Effector memory CD4-positive, alpha-beta T cell (primary cell): ENCODE results near the gene RPS6KB2.
A peak's percentile ranks its signal among the peaks of the same experiment; 100 is the strongest.

ENCODE experiments used
- DNase-seq, 3 donors: peaks; one replicate each; pipeline ENCODE4 v3.0.0-alpha.2; 2020
- H3K27ac ChIP-seq: 2 replicates; pipeline ENCODE4 v1.7.0; 2013; ENCODE audit warnings: mild to moderate bottlenecking, low read length, moderate library complexity; ENCODE audit not compliant: insufficient read depth, poor library complexity, severe bottlenecking
- H3K27me3 ChIP-seq: replicated peaks from 2 replicates; pipeline ENCODE4 v1.7.0; 2013; ENCODE audit warnings: mild to moderate bottlenecking, low read length; ENCODE audit not compliant: insufficient read depth, control insufficient read depth, poor library complexity, severe bottlenecking
- H3K36me3 ChIP-seq: 2 replicates; pipeline ENCODE4 v1.7.0; 2013; ENCODE audit warnings: mild to moderate bottlenecking, low read length, moderate library complexity; ENCODE audit not compliant: control insufficient read depth, insufficient read depth
- H3K4me1 ChIP-seq: 2 replicates; pipeline ENCODE4 v1.7.0; 2013; ENCODE audit warnings: low read length, mild to moderate bottlenecking; ENCODE audit not compliant: control insufficient read depth, insufficient read depth, poor library complexity, severe bottlenecking
- H3K4me3 ChIP-seq: 2 replicates; pipeline ENCODE4 v1.7.0; 2013; ENCODE audit warnings: low read length, low read depth, mild to moderate bottlenecking; ENCODE audit not compliant: insufficient read depth, poor library complexity, severe bottlenecking
- H3K9me3 ChIP-seq: 2 replicates; pipeline ENCODE4 v1.7.0; 2013; ENCODE audit warnings: mild to moderate bottlenecking, low read length, moderate library complexity; ENCODE audit not compliant: control insufficient read depth

Gene RPS6KB2

DNA sequence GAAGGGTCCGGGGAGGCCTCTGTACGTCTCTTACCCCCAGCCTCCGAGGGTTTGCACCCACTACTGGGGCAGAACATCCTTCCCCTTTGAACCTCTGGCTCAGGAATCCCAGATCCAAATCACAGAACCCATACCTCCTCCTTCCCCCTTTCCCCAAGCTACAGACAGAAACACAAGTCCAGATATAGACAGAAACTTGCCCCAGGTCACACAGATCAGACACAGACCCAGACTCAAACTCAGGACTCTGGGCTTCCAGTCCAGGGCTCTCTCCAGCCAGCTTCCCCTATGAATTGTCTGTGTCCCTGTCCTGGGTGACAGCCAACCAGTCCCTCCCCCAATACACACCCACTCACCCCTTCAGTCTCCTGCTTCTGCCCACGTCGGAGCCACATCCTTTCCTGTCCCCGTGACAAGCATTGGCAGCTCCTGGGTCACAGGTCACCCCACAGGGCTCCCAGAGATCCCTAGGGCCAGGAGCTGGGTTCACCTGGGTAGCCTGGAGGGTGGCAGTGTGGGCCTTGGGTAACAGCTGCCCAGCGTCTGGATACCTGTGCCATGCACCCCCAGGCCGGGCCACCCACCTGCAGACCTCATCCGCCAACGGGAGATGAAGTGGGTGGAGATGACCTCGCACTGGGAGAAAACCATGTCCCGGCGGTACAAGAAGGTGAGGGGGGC lies 23.6 kb upstream of the RPS6KB2 start:
- H3K36me3 ChIP-seq: peaks cover 18% of the 10 kb centered on the region
- no peaks in the 10 kb centered on the region for H3K27me3 ChIP-seq
- H3K27ac ChIP-seq: peak overlapping the region; percentile 85
- DNase-seq: no peak
- peaks cover 85% of the 10 kb centered on the region for H3K4me1 ChIP-seq
- no peaks in the 10 kb centered on the region for H3K9me3 ChIP-seq
- H3K4me3 ChIP-seq: peak overlapping the region; percentile 82

DNA sequence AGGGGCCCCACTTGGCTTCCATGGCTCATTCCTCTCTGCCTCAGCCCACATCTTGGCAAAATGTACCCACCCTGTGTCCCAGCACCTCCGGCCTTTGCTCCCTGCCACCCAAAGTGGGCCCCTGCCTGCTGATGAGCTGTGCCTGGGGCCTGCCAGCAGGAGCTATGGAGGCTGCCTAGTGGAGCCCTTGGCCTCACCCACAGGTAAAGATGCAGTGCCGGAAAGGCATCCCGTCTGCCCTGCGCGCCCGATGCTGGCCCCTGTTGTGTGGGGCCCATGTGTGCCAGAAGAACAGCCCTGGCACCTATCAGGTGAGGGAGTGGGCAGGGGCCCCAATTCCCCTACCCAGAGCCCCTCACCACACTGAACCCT lies 23.1 kb upstream of the RPS6KB2 start:
- Histone ChIP-seq H3K27ac (peak overlapping the region; percentile 85), H3K4me1 (peaks cover 86% of the 10 kb centered on the region), H3K27me3 (no peaks in the 10 kb centered on the region), H3K4me3 (peak overlapping the region; percentile 82), H3K36me3 (peaks cover 18% of the 10 kb centered on the region), H3K9me3 (no peaks in the 10 kb centered on the region)
- DNase-seq: no peak

DNA sequence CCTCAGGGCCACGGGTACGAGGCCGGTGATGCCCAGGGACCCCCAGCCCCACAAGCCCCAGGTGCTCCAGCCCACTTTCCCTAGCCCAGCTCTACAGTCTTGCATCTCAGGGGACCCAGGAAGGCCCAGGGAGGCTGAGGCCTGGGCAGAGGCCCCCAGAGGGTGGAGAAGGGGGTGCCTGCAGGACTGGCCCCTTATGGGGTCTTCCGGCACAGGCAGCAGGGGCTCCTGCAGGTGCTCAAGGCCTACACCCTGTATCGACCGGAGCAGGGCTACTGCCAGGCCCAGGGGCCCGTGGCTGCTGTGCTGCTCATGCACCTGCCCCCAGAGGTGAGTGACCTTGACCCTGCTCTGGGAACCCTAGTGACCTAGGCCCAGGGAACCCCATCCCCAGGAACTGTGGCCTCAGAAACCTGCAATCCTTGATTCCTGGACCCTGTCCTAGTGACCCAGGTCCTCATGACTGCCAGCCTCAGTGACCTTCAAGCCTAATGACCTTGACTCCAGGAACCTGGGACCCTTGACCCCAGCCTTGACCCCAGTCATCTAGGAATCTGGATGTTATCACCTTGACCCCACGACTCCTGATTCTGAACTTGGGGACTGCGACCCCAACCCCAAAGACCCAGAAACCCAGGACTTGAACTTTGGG lies 22.5 kb upstream of the RPS6KB2 start:
- Histone ChIP-seq H3K36me3 (peaks cover 18% of the 10 kb centered on the region), H3K9me3 (no peaks in the 10 kb centered on the region), H3K27ac (peak overlapping the region; percentile 85), H3K4me1 (peaks cover 86% of the 10 kb centered on the region), H3K4me3 (peak overlapping the region; percentile 82), H3K27me3 (no peaks in the 10 kb centered on the region)
- DNase-seq: no peak

DNA sequence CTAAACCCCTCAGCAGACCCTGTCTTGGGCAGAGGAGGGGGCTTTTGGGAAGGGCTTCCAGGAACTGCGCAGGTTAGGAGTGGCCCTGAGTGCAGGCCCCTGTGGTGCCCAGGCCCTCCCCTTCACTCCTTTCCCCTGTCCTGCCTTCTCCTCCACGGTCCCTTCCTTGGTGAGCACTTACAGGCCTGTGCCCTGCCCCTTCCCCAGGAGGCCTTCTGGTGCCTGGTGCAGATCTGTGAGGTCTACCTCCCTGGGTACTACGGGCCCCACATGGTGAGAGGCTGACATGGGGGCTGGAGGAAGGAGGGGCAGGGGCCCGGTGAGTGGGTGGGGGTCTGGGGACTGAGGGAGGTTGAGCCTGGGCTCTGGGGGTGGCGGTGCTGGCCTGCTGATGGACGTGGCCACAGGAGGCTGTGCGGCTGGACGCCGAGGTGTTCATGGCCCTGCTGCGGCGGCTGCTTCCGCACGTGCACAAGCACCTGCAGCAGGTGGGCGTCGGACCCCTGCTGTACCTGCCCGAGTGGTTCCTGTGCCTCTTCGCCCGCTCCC lies 21.8 kb upstream of the RPS6KB2 start:
- peaks cover 88% of the 10 kb centered on the region for H3K4me1 ChIP-seq
- no peak for DNase-seq
- peak overlapping the region; percentile 82 for H3K4me3 ChIP-seq
- no peaks in the 10 kb centered on the region for H3K9me3 ChIP-seq
- no peaks in the 10 kb centered on the region for H3K27me3 ChIP-seq
- peaks cover 18% of the 10 kb centered on the region for H3K36me3 ChIP-seq
- peak overlapping the region; percentile 85 for H3K27ac ChIP-seq

DNA sequence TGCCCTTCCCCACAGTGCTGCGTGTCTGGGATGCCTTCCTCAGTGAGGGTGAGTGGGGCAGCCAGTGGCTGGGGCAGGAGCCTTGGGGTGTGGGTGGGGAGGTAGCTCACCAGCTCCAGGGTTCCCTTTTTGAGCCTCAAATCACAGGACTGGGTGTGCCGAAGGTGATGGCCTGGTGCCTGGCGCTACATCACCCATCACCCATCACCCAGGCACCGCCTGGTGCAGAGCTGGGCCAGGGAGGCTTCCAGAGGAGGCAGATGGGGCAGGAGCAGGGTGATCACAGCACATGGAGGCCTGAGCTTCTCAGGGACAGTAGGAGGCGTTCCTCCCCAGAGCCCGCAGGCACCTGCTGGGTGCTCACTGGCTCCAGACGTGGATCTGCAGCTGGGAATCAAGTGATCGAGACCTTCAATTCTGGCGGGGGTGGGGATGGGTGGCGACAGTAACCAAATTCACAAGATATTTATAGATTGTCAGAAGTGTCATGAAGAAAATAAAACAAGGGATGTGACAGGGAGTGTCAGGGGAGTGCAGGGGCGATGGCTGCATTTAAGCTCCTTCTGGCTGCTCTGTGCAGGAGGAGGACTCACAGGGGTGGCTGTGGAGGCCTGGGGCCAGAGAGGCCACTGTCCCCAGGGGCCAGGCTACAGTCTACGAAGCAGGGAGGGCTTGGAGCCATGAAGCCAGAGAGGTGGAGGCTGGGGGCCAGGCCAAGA lies 21.2 kb upstream of the RPS6KB2 start:
- no peak for DNase-seq
- Histone ChIP-seq H3K36me3 (peaks cover 18% of the 10 kb centered on the region), H3K4me3 (peak overlapping the region; percentile 53), H3K4me1 (peaks cover 92% of the 10 kb centered on the region), H3K9me3 (no peaks in the 10 kb centered on the region), H3K27me3 (no peaks in the 10 kb centered on the region), H3K27ac (peak overlapping the region; percentile 85)

DNA sequence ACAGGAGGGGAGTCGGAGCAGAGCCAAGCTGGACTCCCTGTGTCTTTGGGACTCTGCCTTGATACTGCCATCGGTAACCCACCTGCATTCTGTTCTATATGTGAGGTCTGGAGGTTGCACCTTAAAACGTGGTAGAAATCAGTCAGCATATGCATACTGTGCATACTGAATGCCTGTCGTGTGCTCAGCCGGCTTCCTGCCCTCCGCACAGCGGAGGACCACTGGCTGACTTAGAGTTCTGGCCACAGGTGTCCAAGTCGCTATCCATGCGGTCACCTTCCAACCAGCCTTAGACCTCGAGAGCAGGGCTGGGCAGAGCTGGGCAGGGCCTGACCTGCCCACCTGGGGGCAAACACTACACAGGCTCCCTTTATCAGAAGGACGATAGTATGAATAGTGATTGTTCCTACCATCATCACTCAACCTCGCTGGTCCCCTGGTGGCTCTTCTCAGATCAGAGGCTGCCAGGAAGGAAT lies 20.6 kb upstream of the RPS6KB2 start:
- DNase-seq: no peak
- H3K4me3 ChIP-seq: peak overlapping the region; percentile 53
- H3K36me3 ChIP-seq: peaks cover 18% of the 10 kb centered on the region
- no peaks in the 10 kb centered on the region for H3K9me3 ChIP-seq
- H3K27me3 ChIP-seq: no peaks in the 10 kb centered on the region
- peak overlapping the region; percentile 85 for H3K27ac ChIP-seq
- peaks cover 92% of the 10 kb centered on the region for H3K4me1 ChIP-seq

DNA sequence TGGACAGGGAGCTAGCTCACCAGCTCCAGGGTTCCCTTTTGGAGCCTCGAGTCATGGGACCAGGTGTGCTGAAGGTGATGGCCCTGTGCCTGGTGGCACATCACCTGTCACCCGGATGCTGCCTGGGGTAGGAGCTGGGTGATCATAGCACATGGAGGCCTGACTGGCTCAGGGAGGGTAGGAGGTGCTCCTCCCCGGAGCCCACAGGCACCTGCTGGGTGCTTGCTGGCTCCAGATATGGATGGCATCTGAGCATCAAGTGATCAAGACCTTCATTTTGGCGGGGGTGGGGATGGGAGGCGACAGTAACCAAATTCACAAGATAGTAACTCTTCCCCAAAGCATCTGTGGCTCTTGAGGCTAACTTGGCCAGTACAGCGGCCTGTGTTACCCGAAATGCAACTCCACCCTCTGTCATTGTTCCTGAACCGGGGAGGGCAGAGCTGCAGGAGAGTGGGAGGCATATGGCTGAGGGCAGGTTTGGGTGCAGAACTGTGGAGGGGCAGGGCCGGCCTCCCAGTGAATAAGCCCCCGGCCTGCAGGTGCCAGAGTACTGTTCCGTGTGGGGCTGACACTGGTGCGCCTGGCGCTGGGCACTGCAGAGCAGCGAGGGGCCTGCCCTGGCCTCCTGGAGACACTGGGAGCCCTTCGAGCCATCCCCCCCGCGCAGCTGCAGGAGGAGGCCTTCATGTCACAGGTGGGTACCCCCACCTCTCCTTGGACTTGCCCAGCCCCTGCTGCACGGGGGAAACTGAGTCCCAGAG lies 19.7 kb upstream of the RPS6KB2 start:
- no peak for DNase-seq
- Histone ChIP-seq H3K4me3 (peak overlapping the region; percentile 53), H3K27me3 (no peaks in the 10 kb centered on the region), H3K4me1 (peaks cover 92% of the 10 kb centered on the region), H3K36me3 (peaks cover 18% of the 10 kb centered on the region), H3K9me3 (no peaks in the 10 kb centered on the region), H3K27ac (peak overlapping the region; percentile 85)

DNA sequence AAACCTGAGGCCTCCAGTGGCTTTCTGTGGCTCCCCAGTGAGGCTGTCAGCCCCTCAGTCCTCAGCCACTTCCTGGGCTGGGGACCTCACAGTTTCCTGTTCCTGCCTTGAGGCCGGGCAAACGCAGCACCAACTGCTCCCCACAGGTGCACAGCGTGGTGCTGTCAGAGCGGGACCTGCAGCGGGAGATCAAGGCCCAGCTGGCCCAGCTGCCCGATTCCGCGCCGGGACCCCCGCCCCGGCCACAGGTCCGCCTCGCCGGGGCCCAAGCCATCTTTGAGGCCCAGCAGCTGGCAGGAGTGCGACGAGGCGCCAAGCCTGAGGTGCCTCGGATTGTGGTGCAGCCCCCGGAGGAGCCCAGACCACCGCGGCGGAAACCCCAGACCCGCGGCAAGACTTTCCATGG lies 19.0 kb upstream of the RPS6KB2 start:
- Histone ChIP-seq H3K9me3 (no peaks in the 10 kb centered on the region), H3K4me1 (peaks cover 94% of the 10 kb centered on the region), H3K27me3 (no peaks in the 10 kb centered on the region), H3K27ac (peak overlapping the region; percentile 85), H3K4me3 (peak overlapping the region; percentile 53), H3K36me3 (peaks cover 18% of the 10 kb centered on the region)
- peak; percentile 56 to 64 (median 60) for DNase-seq

DNA sequence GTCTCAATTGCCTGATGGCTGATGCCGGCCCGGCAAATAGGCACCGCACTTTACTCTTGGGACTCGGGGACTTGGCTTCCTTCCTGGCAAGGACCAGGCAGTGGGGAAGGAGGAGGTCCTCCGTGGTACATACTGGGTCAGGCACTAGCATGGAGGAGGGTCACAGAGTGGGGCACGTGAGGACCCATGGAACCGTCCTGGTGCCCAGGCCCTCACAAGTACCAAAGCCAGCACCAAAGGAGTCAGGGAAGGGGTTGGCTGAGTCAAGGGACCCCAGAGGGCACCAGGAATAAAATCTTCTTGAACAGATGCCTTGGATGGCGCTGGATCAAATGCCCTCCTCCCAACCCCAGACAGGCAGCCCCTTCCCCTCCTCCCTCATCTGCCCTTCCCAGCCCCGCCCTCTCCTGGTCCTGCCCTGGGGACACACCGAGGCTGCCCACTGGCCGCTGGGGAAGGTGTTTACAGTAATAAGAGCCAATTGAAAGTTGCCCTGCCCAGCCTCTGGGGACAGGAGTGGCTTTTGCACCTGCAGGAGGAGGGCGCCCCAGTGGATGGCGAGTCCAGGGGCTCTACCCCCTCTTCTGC lies 18.4 kb upstream of the RPS6KB2 start:
- peaks cover 18% of the 10 kb centered on the region for H3K36me3 ChIP-seq
- H3K27me3 ChIP-seq: no peaks in the 10 kb centered on the region
- no peak for DNase-seq
- H3K27ac ChIP-seq: peak overlapping the region; percentile 85
- H3K9me3 ChIP-seq: no peaks in the 10 kb centered on the region
- peak overlapping the region; percentile 53 for H3K4me3 ChIP-seq
- peaks cover 94% of the 10 kb centered on the region for H3K4me1 ChIP-seq
